Parathyroid adenoma (tissue), 2 donors: Measurements from ENCODE around the gene HRK.

ENCODE experiments used
- H2AFZ ChIP-seq: fragments of 300-600 bp; sonication (generic); one replicate; pipeline ENCODE4 v1.7.0; 2017; ENCODE audit warnings: antibody characterized with exemption, mild to moderate bottlenecking
- H3K27ac ChIP-seq: fragments of 300-600 bp; sonication (generic); one replicate; pipeline ENCODE4 v1.7.0; 2017
- H3K27me3 ChIP-seq: fragments of 300-600 bp; sonication (generic); one replicate; pipeline ENCODE4 v1.7.0; 2017; ENCODE audit warnings: low read length; ENCODE audit not compliant: control insufficient read depth, insufficient read depth
- H3K36me3 ChIP-seq: fragments of 300-600 bp; sonication (generic); one replicate; pipeline ENCODE4 v1.7.0; 2017; ENCODE audit warnings: low read length; ENCODE audit not compliant: control insufficient read depth, insufficient read depth
- H3K4me1 ChIP-seq: fragments of 300-600 bp; sonication (generic); one replicate; pipeline ENCODE4 v1.7.0; 2017; ENCODE audit warnings: control low read depth
- H3K4me2 ChIP-seq: fragments of 300-600 bp; sonication (generic); one replicate; pipeline ENCODE4 v1.7.0; 2017; ENCODE audit warnings: low read length
- H3K4me3 ChIP-seq: fragments of 300-600 bp; sonication (generic); one replicate; pipeline ENCODE4 v1.7.0; 2017; ENCODE audit warnings: low read depth, low read length
- H3K79me2 ChIP-seq: fragments of 300-600 bp; sonication (generic); one replicate; pipeline ENCODE4 v1.7.0; 2017; ENCODE audit warnings: control low read depth
- H3K9ac ChIP-seq: fragments of 300-600 bp; sonication (generic); one replicate; pipeline ENCODE4 v1.7.0; 2017; ENCODE audit warnings: mild to moderate bottlenecking
- H3K9me3 ChIP-seq: fragments of 300-600 bp; sonication (generic); one replicate; pipeline ENCODE4 v1.7.0; 2017; ENCODE audit warnings: low read length; ENCODE audit not compliant: control insufficient read depth
- TF ChIP-seq, protein P1 (sequence below): fragments of 300-600 bp; sonication (generic); IDR thresholded peaks from one replicate; pipeline ENCODE4 v1.7.0; 2017; ENCODE audit warnings: antibody characterized with exemption, mild to moderate bottlenecking
- donor health status: primary hyperparathyroidism.

Gene HRK

DNA sequence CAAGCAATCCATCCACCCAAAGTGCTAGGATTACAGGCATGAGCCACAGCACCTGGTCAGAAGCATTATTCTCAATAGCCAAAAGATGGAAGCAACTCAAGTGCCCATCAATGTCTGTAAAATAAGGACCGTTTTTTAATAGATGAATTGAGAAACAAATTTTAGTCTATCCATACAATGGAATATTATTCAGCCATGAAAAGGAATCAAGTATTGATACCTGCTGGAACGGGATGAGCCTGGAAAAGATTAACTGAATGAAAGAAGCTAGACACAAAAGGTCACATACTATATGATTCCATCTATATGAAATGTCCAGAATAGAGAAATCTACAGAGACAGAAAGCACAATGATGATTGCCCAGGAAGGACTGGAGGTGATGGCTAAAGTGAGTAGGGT is 20.4 kb upstream of the HRK start:
- Histone ChIP-seq H3K4me3 (no peak overlapping the region), H3K36me3 (no peaks in the 10 kb centered on the region), H2AFZ (no peak overlapping the region), H3K4me2 (no peak overlapping the region), H3K27me3 (no peaks in the 10 kb centered on the region), H3K79me2 (no peaks in the 10 kb centered on the region), H3K9ac (no peak overlapping the region), H3K27ac (no peak overlapping the region), H3K4me1 (no peaks in the 10 kb centered on the region), H3K9me3 (no peaks in the 10 kb centered on the region)
- TF ChIP-seq, protein P1, sequence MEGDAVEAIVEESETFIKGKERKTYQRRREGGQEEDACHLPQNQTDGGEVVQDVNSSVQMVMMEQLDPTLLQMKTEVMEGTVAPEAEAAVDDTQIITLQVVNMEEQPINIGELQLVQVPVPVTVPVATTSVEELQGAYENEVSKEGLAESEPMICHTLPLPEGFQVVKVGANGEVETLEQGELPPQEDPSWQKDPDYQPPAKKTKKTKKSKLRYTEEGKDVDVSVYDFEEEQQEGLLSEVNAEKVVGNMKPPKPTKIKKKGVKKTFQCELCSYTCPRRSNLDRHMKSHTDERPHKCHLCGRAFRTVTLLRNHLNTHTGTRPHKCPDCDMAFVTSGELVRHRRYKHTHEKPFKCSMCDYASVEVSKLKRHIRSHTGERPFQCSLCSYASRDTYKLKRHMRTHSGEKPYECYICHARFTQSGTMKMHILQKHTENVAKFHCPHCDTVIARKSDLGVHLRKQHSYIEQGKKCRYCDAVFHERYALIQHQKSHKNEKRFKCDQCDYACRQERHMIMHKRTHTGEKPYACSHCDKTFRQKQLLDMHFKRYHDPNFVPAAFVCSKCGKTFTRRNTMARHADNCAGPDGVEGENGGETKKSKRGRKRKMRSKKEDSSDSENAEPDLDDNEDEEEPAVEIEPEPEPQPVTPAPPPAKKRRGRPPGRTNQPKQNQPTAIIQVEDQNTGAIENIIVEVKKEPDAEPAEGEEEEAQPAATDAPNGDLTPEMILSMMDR = no peak

DNA sequence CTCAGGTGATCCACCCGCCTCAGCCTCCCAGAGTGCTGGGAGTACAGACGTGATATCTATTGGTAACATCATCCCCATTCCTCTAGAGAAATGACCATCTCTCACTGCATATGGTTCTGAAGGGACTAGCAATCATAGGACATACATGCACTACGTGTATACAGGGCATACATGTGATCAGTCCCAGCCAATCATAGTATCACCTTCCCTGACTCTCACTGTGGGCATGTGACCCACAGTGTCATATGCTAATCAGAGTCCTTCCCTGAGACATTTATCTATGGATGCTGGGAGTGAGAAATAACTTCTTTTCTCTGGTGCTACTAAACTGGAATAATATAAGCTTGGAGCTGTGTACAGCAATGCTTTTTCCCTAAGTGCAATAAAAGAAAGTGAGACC is 17.4 kb upstream of the HRK start:
- H3K4me3 ChIP-seq = no peak overlapping the region
- H3K9me3 ChIP-seq = no peaks in the 10 kb centered on the region
- no peaks in the 10 kb centered on the region for H3K36me3 ChIP-seq
- H3K9ac ChIP-seq = no peak overlapping the region
- no peaks in the 10 kb centered on the region for H3K79me2 ChIP-seq
- no peaks in the 10 kb centered on the region for H3K4me1 ChIP-seq
- no peaks in the 10 kb centered on the region for H3K27me3 ChIP-seq
- no peak overlapping the region for H3K4me2 ChIP-seq
- no peak overlapping the region for H2AFZ ChIP-seq
- no peak overlapping the region for H3K27ac ChIP-seq
- TF ChIP-seq, protein P1 = no peak

DNA sequence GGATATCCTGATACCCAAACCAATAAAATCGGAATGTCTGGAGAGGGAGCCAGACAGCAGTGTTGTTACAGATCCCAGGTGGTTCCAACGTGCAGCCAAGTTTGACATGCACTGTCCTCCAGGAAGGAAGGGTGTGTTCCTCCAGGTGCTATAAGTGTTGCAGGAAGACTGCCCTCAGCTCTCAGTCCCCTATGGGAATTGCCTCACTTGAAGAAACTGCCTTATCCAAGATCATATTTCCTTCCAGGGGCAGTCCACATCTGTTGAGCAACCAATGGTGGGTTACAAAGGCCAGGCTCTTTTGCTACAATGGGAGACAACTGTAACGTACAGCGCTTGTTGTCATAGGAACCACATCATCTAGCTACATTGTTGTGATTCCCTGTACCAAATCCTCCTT is 16.2 kb upstream of the HRK start:
- H3K9me3 ChIP-seq = no peaks in the 10 kb centered on the region
- no peak overlapping the region for H3K4me2 ChIP-seq
- H3K27ac ChIP-seq = no peak overlapping the region
- H2AFZ ChIP-seq = no peak overlapping the region
- H3K27me3 ChIP-seq = no peaks in the 10 kb centered on the region
- H3K4me1 ChIP-seq = no peaks in the 10 kb centered on the region
- H3K36me3 ChIP-seq = no peaks in the 10 kb centered on the region
- no peak overlapping the region for H3K4me3 ChIP-seq
- H3K79me2 ChIP-seq = no peaks in the 10 kb centered on the region
- TF ChIP-seq, protein P1 = no peak
- no peak overlapping the region for H3K9ac ChIP-seq

DNA sequence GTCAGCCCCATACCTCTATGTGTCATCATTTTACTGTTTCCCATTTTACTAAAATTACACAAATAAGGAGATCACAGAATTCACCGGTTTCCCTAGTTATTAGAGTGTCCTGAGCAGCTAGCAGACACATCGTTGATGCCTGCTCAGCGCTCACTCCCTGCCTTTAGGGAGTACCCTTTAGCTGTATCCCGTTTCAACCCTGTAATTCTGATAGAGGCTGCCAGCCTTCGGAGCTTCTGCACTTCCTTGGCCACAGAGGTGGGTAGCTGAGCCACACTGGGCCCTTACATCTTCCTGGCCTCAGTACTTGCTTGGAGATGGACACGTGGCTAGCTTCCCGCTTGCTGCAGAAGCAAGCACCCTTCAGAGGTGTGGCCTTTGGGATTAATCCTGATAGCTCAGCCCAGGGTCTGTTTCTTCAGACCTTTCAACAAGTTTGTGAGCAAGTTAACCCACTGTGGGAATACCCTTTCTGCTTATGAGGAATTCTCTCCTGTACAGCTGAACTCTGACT is 15.2 kb upstream of the HRK start:
- Histone ChIP-seq H3K4me1 (no peaks in the 10 kb centered on the region), H3K79me2 (no peaks in the 10 kb centered on the region), H3K4me2 (no peak overlapping the region), H3K4me3 (no peak overlapping the region), H3K27ac (no peak overlapping the region), H3K9ac (no peak overlapping the region), H3K27me3 (no peaks in the 10 kb centered on the region), H3K9me3 (no peaks in the 10 kb centered on the region), H3K36me3 (no peaks in the 10 kb centered on the region), H2AFZ (no peak overlapping the region)
- TF ChIP-seq, protein P1 = no peak

DNA sequence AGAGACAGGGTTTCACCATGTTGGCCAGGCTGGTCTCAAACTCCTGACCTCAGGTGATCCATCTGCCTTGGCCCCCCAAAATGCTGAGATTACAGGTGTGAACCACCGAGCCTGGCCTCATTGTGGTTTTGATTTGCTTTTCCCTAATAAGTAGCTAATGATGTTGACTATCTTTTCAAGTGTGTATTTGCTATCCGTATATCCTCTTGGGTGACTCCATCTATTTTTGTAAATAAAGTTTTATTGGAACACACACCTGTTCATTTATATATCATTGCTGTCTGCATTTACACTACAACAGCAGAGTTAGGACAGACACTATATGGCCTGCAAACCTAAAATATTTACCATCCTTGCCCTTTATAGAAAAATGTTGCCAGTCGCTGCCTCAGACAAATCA is 13.7 kb upstream of the HRK start:
- no peak overlapping the region for H3K27ac ChIP-seq
- H3K79me2 ChIP-seq = no peaks in the 10 kb centered on the region
- no peak overlapping the region for H3K4me3 ChIP-seq
- no peak overlapping the region for H3K4me2 ChIP-seq
- H3K27me3 ChIP-seq = no peaks in the 10 kb centered on the region
- no peaks in the 10 kb centered on the region for H3K4me1 ChIP-seq
- H2AFZ ChIP-seq = no peak overlapping the region
- H3K9me3 ChIP-seq = no peaks in the 10 kb centered on the region
- TF ChIP-seq, protein P1 = no peak
- no peaks in the 10 kb centered on the region for H3K36me3 ChIP-seq
- H3K9ac ChIP-seq = no peak overlapping the region
